BE2C (cell line): ENCODE results near the gene CCL19.
A peak's percentile ranks its signal among the peaks of the same experiment; 100 is the strongest.

Source experiments
- DNase-seq: peaks from one replicate; pipeline ENCODE4 v3.0.0-alpha.2; 2020
- H3K27me3 ChIP-seq: fragments of 250-450 bp; sonication (Bioruptor Pico); 2 replicates; pipeline ENCODE4 v1.5.1; 2020; ENCODE audit warnings: mild to moderate bottlenecking
- H3K36me3 ChIP-seq: fragments of 250-450 bp; sonication (Bioruptor Pico); 2 replicates; pipeline ENCODE4 v1.5.1; 2020; ENCODE audit warnings: mild to moderate bottlenecking
- H3K4me1 ChIP-seq: fragments of 250-450 bp; sonication (Bioruptor Pico); 2 replicates; pipeline ENCODE4 v1.5.1; 2020
- H3K4me3 ChIP-seq: 2 replicates; pipeline ENCODE4 v1.5.1; 2011; ENCODE audit warnings: low read depth, low read length
- H3K9me3 ChIP-seq: fragments of 250-450 bp; sonication (Bioruptor Pico); 2 replicates; pipeline ENCODE4 v1.5.1; 2020
- TF ChIP-seq, protein P1 (sequence below): IDR thresholded peaks from 2 replicates; pipeline ENCODE4 v1.5.1; 2012; ENCODE audit warnings: mild to moderate bottlenecking, low read depth, low read length

Gene CCL19

DNA sequence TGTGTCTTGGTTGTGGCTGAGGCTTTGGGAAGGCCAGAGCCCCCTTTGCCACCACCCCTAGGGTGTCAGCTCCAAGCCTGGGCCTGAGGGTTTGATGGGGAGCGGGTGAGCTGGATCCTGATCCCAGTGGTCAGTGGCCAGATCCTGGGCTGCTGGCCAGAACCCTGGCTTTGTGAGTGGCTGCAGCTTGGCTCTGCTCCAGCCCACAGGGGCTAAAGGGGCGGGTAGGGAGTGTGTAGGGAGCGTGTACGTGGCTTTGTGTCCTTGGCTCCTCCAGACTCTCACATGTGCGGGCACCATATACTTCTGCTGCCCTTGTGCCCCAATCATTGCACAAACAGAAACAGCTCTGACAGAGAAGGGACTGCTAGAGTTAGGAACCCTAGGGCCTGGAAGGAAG lies 40.3 kb downstream of the CCL19 start:
- H3K36me3 ChIP-seq: peaks cover 14% of the 10 kb centered on the region
- no peak for DNase-seq
- H3K27me3 ChIP-seq: no peaks in the 10 kb centered on the region
- no peak overlapping the region for H3K4me3 ChIP-seq
- no peaks in the 10 kb centered on the region for H3K9me3 ChIP-seq
- H3K4me1 ChIP-seq: peaks cover 48% of the 10 kb centered on the region
- TF ChIP-seq, protein P1, sequence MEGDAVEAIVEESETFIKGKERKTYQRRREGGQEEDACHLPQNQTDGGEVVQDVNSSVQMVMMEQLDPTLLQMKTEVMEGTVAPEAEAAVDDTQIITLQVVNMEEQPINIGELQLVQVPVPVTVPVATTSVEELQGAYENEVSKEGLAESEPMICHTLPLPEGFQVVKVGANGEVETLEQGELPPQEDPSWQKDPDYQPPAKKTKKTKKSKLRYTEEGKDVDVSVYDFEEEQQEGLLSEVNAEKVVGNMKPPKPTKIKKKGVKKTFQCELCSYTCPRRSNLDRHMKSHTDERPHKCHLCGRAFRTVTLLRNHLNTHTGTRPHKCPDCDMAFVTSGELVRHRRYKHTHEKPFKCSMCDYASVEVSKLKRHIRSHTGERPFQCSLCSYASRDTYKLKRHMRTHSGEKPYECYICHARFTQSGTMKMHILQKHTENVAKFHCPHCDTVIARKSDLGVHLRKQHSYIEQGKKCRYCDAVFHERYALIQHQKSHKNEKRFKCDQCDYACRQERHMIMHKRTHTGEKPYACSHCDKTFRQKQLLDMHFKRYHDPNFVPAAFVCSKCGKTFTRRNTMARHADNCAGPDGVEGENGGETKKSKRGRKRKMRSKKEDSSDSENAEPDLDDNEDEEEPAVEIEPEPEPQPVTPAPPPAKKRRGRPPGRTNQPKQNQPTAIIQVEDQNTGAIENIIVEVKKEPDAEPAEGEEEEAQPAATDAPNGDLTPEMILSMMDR: no peak

DNA sequence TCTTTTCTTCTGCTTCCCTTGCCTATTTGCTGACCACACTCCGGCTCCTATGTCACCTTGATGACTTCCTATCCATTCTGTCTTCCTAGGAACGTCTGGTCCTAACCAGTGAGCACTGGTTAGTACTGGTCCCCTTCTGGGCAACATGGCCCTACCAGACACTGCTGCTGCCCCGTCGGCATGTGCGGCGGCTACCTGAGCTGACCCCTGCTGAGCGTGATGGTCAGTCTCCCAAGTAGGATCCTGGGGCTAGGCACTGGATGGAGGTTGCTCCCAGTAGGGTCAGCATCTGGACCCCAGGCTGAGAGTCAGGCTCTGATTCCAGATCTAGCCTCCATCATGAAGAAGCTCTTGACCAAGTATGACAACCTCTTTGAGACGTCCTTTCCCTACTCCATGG lies 42.4 kb downstream of the CCL19 start:
- Histone ChIP-seq H3K4me3 (no peak overlapping the region), H3K9me3 (no peaks in the 10 kb centered on the region), H3K4me1 (peaks cover 32% of the 10 kb centered on the region), H3K27me3 (no peaks in the 10 kb centered on the region), H3K36me3 (peaks cover 14% of the 10 kb centered on the region)
- TF ChIP-seq, protein P1: no peak
- DNase-seq: no peak

DNA sequence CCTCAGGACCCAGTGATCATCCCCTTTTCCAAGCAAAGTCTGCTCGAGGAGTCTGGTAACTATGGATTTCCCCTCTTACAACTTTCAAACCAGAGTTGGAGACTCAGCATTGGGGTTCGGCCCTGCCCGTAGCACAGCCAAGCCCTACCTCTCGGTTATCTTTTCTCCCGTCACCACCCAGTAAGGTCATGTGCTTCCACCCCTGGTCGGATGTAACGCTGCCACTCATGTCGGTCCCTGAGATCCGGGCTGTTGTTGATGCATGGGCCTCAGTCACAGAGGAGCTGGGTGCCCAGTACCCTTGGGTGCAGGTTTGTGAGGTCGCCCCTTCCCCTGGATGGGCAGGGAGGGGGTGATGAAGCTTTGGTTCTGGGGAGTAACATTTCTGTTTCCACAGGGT lies 43.4 kb downstream of the CCL19 start:
- peak overlapping the region; percentile 93 for H3K4me3 ChIP-seq

DNA sequence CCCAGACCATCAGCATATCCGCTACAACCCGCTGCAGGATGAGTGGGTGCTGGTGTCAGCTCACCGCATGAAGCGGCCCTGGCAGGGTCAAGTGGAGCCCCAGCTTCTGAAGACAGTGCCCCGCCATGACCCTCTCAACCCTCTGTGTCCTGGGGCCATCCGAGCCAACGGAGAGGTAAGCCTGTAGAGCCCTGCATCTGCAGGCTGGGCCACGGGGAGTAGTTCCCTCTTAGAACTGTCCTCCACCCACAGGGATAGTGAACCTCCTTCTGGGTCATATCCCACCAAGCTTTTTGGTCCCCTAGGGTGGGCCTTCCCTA lies 44.0 kb downstream of the CCL19 start:
- no peaks in the 10 kb centered on the region for H3K27me3 ChIP-seq
- H3K36me3 ChIP-seq: peaks cover 14% of the 10 kb centered on the region
- DNase-seq: no peak
- peak overlapping the region; percentile 93 for H3K4me3 ChIP-seq
- TF ChIP-seq, protein P1: no peak
- peaks cover 18% of the 10 kb centered on the region for H3K4me1 ChIP-seq
- no peaks in the 10 kb centered on the region for H3K9me3 ChIP-seq

More for the DNA sequence above, 43.4 kb downstream of the CCL19 start:
- Histone ChIP-seq H3K36me3 (peaks cover 14% of the 10 kb centered on the region), H3K9me3 (no peaks in the 10 kb centered on the region), H3K27me3 (no peaks in the 10 kb centered on the region), H3K4me1 (peaks cover 22% of the 10 kb centered on the region)
- no peak for DNase-seq
- TF ChIP-seq, protein P1: no peak

DNA sequence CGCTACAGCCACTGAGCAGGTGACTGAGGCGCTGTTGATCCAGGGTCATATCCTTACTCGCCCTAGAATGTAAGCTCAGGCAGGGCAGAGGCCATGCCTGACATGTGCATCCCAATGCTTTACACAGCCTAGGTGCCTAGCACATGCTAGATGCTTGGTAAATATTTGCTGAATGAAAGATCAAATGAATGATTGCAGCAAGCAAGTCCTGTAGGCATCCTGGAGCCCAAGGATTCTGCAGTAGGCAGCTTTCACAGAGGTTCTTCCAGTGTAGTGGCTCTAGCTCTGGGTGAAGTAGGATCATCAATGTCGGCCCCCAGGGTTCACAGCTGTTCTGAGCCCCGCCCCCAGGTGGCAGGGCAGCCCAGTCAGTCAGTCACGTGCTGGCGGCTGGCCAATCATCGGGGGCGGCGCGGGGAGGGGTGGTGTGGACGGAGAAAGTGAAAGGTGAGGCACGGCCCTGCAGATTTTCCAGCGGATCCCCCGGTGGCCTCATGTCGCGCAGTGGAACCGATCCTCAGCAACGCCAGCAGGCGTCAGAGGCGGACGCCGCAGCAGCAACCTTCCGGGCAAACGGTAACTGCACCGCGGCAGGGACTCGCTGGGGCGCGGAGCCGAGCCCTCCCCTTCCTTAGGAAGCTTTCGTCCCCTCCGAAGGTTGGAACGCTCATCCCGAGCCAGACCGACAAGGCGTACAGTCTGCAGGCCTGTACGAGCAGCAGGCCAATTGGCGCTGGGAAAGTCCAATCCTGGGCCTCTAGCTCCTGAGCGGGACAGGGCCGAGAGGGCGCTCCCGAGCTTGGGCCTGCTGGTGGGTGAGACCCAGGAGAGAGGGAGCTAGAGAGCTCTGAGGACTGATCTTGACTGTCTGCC lies 44.6 kb downstream of the CCL19 start, which contains the start of gene GALT:
GALT (plus strand) TSS at position 465 of the 873 bp plus-strand sequence; CDS start at position 495, 30 bp downstream.
- Histone ChIP-seq H3K4me1 (peaks cover 12% of the 10 kb centered on the region), H3K9me3 (no peaks in the 10 kb centered on the region), H3K4me3 (peak within 1 kb of the TSS; percentile 93), H3K36me3 (peaks cover 14% of the 10 kb centered on the region), H3K27me3 (no peaks in the 10 kb centered on the region)
- peak; percentile 98 for DNase-seq
- TF ChIP-seq, protein P1: peak; percentile 59

DNA sequence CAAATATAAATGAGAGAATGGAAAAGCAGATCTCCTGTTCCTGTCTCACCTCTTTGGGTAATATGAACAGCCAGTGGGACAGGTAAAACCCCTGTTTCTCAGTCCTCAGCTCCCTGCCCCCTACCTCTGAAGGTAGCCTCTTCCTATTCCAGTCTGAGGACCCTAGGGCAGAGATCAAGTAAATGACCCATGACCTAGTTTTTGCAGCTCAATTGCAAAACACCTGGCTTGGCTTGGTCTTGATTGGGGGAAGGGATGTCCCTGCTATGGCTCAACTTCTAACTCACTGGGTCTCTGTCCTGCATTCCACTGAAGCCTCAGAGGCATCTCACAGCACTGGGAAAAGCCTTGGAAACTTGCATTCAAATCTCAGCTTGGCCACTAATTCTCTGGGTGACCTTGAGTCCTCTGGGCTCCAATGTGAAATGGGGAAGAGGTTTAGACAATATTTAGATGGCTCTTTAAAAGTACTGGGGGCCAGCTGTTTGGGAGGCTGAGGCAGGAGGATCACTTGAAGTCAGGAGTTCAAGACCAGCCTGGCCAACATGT lies 46.2 kb downstream of the CCL19 start:
- TF ChIP-seq, protein P1: no peak
- no peaks in the 10 kb centered on the region for H3K27me3 ChIP-seq
- peaks cover 3% of the 10 kb centered on the region for H3K4me1 ChIP-seq
- H3K36me3 ChIP-seq: peaks cover 14% of the 10 kb centered on the region
- no peak overlapping the region for H3K4me3 ChIP-seq
- no peak for DNase-seq
- H3K9me3 ChIP-seq: no peaks in the 10 kb centered on the region
